GM19467 (cell line): Measurements from ENCODE around the gene SPAM1.
"Not testable (repeated sequence)": the region's sequence is repeated elsewhere in the genome, so short reads cannot be mapped to it uniquely, and the experiment has no call there.

ENCODE experiments used
- ATAC-seq: cut with Tn5 transposase; IDR thresholded peaks from one replicate; pipeline ENCODE4 v1.9.1; 2021; ENCODE audit warnings: mild to moderate bottlenecking, moderate library complexity; ENCODE audit not compliant: unreplicated experiment

SPAM1 gene, protein sequence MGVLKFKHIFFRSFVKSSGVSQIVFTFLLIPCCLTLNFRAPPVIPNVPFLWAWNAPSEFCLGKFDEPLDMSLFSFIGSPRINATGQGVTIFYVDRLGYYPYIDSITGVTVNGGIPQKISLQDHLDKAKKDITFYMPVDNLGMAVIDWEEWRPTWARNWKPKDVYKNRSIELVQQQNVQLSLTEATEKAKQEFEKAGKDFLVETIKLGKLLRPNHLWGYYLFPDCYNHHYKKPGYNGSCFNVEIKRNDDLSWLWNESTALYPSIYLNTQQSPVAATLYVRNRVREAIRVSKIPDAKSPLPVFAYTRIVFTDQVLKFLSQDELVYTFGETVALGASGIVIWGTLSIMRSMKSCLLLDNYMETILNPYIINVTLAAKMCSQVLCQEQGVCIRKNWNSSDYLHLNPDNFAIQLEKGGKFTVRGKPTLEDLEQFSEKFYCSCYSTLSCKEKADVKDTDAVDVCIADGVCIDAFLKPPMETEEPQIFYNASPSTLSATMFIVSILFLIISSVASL

DNA sequence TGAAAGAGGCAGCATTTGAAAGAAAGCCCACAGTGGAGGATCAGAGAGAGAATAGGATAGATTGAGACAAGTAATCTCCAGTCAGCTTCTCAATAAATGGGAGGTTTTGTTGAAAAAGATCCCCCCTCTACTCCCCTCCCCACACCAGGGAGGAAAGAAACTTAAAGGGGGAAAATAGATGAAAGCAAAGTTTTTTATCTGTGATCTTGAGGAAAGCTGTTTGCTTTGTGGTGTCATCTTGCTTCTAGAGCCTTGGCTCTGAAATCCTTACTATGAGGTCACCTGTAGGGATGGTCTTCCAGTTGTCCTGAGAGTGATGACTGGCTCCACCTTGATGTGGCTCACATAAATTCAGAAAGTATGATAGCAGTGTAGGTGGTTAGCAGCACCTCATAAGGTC, at the start of gene SPAM1:
Gene SPAM1, plus strand, starts transcription at position 301 of the 400 bp plus-strand sequence. CDS start 28,330 bp downstream, outside the sequence.
- ATAC-seq: no peak

DNA sequence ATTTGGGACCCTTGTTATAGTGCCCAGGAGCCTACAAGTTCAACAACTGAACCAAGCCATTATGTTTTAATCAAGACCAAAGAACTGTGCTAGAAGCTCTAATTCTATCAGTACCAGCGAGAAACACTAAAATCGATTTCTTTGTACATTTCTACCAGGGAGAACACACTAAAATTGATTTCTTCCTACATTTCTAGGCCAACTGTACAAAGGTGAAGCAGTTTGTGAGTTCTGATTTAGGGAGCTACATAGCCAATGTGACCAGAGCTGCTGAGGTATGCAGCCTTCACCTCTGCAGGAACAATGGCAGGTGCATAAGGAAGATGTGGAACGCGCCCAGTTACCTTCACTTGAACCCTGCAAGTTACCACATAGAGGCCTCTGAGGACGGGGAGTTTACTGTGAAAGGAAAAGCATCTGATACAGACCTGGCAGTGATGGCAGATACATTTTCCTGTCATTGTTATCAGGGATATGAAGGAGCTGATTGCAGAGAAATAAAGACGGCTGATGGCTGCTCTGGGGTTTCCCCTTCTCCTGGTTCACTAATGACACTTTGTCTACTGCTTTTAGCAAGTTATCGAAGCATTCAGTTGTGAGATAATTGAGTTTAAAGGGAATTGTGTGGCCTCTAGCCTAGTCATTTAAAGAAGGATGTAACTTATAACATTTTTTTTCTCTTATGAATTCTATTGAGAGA, 48.3 kb upstream of the SPAM1 start:
- ATAC-seq: no peak

DNA sequence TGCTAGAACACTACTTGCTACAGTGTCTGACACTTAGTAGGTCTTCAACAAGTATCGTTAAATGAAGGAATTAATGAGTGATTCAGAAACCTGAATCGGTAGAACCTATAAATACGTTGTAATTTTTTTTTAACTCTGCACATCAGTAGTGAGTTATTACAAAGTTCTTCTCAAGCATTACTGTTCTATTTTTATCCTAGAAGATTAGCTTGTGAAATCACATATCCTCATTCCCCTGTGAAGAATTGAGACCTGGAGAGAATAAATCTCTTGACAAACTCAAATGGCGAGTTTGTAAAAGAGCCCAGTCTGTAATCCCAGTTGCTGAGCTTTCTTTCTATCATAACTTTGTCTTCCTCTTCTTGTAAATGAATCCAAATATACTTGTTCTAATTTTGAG, 45.4 kb upstream of the SPAM1 start:
- ATAC-seq: no peak

DNA sequence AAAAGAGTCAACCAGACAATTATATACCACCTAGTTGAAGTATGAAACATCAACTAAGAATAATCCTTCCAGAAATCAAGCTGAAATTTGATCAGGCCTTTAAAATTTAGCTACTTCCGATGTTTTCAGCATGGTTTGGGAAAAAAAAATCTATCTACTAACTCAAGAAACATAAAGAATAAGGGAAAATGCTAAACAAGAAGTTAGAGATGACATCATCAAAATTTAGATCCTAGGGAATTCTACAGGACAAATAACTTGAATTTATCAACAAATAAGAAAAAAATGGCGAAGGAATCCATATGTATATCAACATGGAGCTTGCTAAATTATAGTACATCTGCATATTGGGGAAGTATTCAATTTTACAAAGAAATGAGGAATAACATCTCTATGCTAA, 43.7 kb upstream of the SPAM1 start:
- no peak for ATAC-seq

DNA sequence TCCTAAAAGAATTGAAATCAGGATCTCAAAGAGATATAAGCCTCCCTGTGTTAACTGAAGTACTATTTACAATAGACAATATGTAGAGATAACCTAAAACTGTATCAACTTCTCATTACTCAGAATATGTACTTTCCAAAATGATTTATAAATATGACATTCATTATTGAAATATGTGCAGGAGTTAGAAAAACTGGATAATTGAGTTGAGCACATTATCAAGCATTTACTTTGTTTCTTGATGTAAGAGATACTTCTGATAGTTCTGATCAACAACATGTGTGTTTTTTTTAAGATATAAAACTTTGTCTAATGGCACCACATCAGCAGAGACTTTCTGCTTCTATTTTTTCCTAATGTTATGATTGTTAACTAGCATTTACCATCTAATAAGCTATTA, 41.9 kb upstream of the SPAM1 start:
- ATAC-seq: no peak

DNA sequence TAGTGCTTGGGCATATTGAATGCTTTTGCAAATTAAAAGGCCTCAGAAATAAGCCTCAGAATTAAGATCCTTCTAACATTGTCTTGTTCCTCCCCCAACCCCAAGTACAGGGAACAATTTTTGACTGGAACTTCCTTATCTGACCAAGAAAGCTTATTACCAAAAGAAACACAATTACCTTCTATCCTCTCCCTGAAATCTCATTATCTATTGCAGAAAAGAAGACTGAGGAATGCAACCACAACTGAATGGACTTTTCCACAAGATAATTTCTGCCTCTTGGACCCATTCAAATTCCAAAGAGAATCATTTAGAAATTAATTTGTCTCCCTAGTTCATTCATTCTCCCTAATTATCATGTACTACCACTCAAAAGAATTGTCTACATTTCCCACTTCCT, 36.8 kb upstream of the SPAM1 start:
- ATAC-seq: no peak

DNA sequence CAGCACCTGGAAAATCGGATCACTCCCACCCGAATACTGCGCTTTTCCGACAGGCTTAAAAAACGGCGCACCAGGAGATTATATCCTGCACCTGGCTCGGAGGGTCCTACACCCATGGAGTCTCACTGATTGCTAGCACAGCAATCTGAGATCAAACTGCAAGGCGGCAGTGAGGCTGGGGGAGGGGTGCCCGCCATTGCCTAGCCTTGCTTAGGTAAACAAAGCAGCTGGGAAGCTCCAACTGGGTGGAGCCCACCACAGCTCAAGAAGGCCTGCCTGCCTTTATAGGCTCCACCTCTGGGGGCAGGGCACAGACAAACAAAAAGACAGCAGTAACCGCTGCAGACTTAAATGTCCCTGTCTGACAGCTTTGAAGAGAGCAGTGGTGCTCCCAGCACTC, 30.3 kb upstream of the SPAM1 start:
- not testable (repeated sequence) for ATAC-seq

DNA sequence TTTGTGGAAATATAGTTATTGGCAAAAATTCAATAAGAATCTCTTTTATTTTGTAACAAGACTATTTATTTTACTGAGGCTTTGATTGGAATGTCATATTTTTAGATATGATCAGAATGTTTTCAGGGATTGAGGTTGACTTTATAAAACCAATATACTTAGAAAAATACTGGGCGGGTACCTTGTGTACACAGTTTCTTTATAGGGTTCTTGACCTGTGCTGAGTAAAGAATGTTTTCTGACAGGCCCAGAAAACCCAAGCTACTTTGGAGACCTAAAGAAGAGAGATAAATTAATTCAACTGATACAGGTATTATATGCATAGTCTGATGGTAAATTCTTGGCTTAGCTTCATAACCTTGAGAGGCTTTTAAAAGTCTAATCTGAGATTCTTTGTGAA, 23.9 kb upstream of the SPAM1 start:
- ATAC-seq: no peak

DNA sequence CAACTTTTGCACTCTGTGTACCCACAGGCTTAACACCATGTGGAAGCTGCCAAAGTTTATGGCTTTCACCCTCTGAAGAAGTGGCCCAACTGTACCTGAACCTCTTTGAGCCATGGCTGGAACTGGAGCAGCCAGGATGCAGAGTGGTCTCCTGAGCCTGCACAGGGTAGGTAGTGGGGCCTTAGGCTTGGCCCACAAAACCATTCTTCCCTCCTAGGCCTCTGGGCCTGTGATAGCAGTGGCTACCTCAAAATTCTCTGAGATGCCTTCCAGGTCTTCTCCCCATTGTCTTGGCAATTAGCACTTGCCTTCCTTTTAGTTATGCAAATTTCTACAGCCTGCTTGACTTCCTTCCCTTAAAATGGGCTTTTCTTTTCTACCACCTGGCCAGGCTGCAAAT, 19.3 kb upstream of the SPAM1 start:
- no peak for ATAC-seq

DNA sequence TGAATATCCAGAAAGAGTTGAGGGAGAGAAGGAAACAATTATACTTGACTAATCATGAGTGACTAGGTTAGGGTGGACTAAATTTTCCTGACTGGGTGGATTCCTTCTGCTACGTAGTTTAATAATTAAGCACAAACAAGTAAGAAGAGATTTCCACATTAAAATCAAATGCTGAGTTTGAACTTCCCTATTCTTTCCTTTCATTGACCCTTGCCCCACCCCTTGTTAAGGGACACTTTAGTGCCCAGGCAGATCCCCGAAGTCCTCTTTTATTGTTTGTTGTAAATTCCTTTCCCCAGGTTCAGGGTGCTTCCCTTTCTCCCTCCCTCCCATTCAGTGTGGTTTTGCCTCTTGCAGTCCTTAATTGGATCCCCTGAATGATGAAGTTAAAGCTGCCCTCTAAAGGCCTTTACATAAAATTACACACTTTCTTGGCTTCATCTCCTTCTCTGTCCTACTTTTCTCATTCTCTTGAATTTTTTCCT, 8.8 kb upstream of the SPAM1 start:
- ATAC-seq: no peak

DNA sequence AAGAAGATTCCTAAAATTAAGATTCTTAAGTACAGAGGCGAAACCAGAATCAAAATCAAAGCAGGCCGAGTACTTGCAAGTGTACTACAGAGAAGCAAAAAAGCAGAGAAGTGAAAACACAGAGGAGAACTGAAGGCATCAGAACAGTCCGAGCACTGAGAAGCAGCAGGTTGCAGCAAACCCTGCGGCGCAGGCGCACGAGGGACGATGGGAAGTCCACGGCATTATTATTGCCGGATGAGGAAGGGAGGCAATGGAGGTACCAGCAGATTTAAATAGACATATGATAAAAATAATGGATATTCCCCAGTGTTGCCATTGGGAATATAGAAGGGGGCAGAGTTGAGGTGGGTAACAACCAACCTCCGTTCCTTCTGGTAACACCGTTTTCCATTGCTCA, 7.2 kb upstream of the SPAM1 start:
- no peak for ATAC-seq

DNA sequence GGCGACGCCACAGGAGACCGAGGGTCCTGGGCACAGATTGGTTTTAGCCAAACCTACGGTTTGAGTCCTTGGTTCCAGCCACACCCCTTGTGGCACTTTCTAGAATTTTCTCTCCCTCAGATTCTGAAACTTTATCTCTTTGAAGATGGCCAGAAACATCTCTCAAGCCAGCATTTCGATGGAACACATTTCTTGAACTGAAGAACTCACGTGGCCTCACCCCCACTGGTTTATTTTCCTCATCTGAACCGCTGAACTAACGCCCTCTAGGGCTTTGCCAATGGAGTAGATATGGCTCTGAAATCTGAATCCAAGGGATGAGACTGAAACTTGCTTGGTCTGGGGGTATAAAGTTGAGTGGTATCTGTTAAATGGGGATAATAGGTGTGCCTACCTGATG, 6.7 kb upstream of the SPAM1 start:
- ATAC-seq: no peak

DNA sequence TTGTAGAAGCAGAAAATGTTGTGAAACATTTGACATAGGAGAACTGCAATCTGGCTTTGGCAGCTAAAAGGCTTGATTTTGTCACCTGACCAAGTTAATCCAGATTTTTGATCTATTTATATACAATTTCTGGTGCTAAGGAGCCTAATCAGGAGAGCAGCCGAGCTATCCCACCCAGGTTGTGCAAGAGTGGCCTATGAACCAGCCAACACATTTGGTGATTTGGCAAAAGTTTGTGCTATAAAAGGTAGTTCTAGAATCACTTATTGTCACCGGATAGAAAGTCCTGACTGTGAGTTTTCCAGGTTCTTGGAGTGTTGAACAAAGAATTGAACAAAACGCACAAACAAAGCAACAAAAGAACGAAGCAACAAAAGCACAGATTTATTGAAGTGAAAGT, 1.4 kb upstream of the SPAM1 start:
- ATAC-seq: no peak

DNA sequence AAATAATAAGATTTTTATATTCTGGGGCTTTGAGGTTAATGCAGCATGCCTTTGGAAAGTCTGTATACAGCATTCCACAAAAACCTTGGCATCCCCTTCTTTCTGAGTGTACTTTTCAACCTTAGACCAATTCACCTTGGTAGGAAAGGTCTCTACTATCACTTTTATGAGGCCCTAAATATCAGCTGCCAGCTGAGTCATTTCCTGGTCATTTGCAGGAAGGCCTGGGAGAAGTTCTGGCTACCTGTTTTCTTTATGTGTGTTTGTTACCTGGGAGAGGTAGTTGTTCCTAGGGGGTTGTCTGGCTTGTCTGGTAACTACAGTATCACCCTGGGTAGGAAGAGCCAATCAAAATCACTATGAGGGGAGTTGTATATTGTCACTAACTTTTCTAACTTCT, 4.1 kb downstream of the SPAM1 start:
- no peak for ATAC-seq

DNA sequence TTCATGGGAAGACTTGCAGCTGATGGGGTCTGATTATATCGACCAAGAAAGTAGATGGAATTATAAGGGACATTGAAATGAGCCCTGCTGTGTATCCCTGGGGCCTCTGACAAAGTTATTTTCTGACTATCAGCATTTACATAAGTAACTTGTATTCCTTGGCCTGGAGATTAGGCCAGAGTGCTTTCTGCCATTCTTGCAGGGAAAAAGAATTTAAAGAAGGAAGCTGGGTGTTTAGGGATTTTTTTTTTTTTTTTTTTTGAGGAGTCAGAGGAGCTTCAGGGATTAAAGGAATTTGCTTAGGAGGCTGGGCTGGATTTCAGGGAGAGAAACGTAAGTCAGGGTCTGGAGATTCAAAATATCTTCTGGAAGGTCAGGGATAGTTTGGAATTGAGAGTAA, 4.6 kb downstream of the SPAM1 start:
- ATAC-seq: no peak

DNA sequence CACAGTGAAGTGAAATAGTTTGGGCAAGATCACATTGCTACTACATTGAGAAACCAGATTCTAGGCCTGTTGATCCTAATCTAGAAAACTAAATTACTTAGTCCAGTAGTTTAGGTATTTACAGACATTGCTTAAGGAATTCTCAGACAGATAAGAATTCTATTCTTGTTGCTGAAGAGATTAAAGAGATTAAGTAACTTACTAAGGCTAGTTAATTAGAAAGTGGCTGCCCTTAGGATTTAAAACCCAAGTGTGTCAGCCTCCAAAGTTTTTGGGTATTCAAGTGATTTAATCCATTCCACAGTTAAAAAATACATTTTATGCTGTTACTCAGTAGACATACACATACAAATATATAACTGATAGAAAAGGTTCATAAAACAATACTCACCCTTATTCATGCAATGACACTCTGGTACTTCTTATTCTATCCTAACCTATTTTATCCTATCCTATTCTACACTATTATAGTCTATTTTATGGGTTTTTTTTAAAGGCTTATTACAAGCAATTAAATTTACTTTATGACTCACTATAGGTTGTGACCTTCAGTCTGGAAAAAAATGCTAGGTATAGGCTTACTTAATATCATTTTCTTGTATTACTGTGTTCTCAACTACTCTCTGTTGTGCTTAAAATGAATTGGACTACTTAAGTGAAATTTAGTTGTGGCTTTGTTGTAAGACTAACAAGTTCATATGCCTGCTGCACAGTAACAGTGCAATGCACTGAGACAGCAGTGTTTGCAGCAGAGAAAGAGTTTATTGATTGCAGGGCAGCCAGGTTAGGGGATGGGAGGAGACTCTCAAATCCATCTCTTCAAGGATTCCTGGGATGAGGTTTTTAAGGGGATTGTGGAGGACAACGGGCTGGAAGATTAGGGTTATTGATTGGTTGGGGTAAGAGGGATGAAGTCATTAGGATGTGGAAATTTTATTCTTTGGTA, 10.7 kb downstream of the SPAM1 start:
- ATAC-seq: no peak

DNA sequence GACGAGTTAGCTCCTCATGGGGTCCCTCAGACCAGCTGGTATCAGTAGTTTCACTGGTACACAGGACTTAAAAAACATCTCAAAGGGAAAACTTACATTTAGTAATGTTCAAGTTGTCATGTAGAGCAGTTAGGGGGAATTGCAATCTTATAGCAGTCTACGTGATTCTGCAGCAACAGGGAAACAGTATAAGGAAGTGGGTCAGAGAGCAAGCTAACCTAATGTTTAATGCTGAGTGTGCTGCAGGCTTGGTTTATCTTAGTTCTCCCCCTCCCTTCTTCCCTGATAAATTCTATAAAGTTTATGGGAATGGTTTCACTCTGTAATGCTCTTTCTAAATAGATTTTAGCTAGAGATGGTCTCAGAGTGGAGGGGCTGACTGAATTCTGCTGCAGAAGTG, 11.3 kb downstream of the SPAM1 start:
- ATAC-seq: no peak

DNA sequence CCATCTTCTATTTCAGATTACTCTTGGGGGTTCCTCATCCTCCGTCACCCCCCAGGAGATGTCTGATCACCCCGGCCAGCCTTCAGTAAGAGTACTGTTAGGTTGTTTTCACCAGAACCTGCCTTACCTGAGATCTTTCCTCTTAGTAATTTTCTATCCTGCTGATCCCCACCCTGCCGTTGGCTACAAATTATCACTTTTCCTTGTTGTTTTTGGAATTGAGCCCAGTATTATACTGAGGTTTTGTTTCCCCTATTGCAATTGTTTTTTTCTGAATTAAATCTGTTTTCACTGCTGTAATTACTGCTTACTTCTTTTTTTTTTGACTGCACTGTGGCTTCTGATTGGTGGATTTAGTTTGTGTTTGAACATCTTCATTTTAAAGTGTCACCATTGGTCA, 14.7 kb downstream of the SPAM1 start:
- ATAC-seq: no peak

DNA sequence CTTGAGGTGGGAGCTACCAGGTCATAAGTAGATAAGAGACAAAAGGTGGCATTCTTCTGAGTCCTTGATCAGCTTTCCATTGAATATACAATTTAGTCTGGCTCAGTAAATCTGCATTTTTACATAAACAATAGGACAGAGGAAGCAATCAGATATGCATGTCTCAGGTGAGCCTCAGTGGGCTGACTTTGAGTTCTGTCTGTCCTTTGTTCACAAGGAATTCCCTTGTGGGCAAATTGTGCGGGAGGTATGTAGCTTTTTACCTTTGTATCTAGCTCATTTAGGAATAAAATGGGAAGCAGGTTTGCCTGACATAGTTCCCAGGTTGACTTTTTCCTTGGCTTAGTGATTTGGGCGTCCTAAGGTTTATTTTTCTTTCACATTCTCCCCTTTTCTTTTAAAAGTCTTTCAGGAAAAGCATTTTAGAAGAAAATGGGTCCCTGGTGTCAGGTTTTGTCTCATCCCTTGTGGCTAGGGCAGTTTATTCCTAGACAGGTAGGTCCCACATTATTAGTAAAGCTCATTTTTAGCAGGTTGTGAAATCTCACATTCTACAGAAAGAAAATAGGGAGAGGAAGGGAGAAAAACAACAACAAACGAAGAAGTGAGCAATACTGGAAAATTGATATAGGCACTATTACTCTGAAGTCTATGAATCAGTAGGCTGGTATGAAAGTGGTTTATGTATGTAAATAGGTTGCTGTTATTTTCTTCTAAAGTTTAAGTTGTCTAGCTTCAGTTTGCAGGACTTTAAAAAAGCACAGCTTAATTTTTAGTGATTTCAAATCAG, 16.5 kb downstream of the SPAM1 start:
- ATAC-seq: no peak

DNA sequence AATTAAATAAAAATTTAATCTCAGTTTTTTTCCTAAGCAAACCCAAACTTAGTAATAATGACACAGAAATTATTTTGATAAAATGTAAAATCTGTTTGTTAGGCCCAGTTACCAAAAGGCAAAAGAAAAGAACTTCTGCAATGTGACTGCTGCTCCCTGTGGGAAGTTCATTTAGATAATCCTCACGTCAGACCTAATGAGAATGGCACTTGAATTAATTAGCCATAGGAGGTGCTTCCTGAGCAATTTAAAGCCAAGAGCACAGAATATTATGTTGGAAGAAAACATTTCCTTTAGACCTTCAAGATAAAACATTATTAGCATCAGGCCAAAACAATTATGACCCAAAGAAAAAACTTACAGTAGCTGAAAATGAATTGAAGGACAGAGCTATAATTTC, 19.4 kb downstream of the SPAM1 start:
- no peak for ATAC-seq
